ENCODE data around the gene IL18BP.

IL18BP gene

GRCh38 chr11:71998649-71999310, at the start of gene IL18BP:
Gene IL18BP, plus strand, starts transcription at chr11:71998909. Its CDS starts 1,076 bp downstream, at chr11:71999985.
- no peak within 1 kb of the TSS for H3K4me3 ChIP-seq (ENCODE audit: low read depth, low read length)

GRCh38 chr11:71949034-71949433, 49.7 kb upstream of the IL18BP start:
- TF ChIP-seq, protein P1, sequence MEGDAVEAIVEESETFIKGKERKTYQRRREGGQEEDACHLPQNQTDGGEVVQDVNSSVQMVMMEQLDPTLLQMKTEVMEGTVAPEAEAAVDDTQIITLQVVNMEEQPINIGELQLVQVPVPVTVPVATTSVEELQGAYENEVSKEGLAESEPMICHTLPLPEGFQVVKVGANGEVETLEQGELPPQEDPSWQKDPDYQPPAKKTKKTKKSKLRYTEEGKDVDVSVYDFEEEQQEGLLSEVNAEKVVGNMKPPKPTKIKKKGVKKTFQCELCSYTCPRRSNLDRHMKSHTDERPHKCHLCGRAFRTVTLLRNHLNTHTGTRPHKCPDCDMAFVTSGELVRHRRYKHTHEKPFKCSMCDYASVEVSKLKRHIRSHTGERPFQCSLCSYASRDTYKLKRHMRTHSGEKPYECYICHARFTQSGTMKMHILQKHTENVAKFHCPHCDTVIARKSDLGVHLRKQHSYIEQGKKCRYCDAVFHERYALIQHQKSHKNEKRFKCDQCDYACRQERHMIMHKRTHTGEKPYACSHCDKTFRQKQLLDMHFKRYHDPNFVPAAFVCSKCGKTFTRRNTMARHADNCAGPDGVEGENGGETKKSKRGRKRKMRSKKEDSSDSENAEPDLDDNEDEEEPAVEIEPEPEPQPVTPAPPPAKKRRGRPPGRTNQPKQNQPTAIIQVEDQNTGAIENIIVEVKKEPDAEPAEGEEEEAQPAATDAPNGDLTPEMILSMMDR (IDR thresholded peaks at IDR 0.05; ENCODE audit: low read depth, low read length): no peak
- no peak overlapping the region for H3K4me3 ChIP-seq (ENCODE audit: low read depth, low read length)

More at GRCh38 chr11:71998649-71999310, at the start of gene IL18BP:
- TF ChIP-seq, protein P1 (IDR thresholded peaks at IDR 0.05; ENCODE audit: low read depth, low read length): no peak

GRCh38 chr11:71951741-71952310, 46.9 kb upstream of the IL18BP start:
- H3K4me3 ChIP-seq (ENCODE audit: low read depth, low read length): no peak overlapping the region
- TF ChIP-seq, protein P1 (IDR thresholded peaks at IDR 0.05; ENCODE audit: low read depth, low read length): no peak

DNA sequence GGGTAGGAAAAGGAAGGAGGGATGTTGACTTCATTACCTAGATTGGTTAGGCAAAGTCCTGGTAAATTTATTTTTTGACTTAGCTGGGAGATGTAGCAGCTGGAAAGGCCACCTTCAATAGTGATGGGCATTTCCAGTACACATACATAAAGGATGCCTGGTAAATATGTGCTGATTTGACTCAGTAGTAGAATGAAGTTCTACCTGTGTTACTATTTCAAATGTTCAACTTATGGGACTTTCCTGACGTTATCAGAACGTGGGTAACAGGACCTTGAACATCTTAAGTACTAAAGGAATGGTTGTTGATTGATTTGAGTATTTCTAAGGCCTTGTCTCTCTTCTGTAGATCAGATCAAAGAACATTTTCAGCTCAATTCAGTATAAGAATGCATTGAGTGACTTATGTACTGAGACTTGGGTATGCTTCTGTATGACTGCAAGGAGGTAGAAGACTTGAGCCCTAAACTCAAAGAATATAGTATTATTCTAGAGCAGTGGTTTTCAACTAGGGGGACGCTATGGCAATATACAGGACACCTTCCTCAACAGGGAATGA, 42.7 kb upstream of the IL18BP start:
- H3K4me3 ChIP-seq (ENCODE audit: low read depth, low read length): no peak overlapping the region
- TF ChIP-seq, protein P1 (IDR thresholded peaks at IDR 0.05; ENCODE audit: low read depth, low read length): no peak

- no peak overlapping the region for H3K4me3 ChIP-seq (ENCODE audit: low read depth, low read length)
- TF ChIP-seq, protein P1 (IDR thresholded peaks at IDR 0.05; ENCODE audit: low read depth, low read length): no peak
These were observed 36.2 kb upstream of the IL18BP start for GRCh38 chr11:71962428-71963038.

GRCh38 chr11:71963468-71963867, 35.2 kb upstream of the IL18BP start:
- no peak overlapping the region for H3K4me3 ChIP-seq (ENCODE audit: low read depth, low read length)
- TF ChIP-seq, protein P1 (IDR thresholded peaks at IDR 0.05; ENCODE audit: low read depth, low read length): no peak

- TF ChIP-seq, protein P1 (IDR thresholded peaks at IDR 0.05; ENCODE audit: low read depth, low read length): no peak
These were observed 34.1 kb upstream of the IL18BP start for GRCh38 chr11:71964641-71965040.

More at GRCh38 chr11:71964641-71965040, 34.1 kb upstream of the IL18BP start:
- no peak overlapping the region for H3K4me3 ChIP-seq (ENCODE audit: low read depth, low read length)

All from WI38 (cell line).